Osteocyte (in vitro differentiated cells): ENCODE data around the gene ARHGAP22. TPM values are rescaled to one million over a fixed set of nuclear protein-coding genes. Genes with fewer than 3 reads are reported as not detected.

Experiments used
- DNase-seq: peaks from one replicate; pipeline ENCODE4 v3.0.0; 2021; ENCODE audit warnings: mixed read lengths; ENCODE audit not compliant: unreplicated experiment; ENCODE audit errors: extremely low spot score
- H3K27ac Mint-ChIP-seq: one replicate; pipeline ENCODE4 v1.8.0; 2021; ENCODE audit warnings: mild to moderate bottlenecking, mixed read lengths; ENCODE audit not compliant: unreplicated experiment
- H3K27me3 Mint-ChIP-seq: one replicate; pipeline ENCODE4 v1.8.0; 2021; ENCODE audit warnings: mixed read lengths; ENCODE audit not compliant: unreplicated experiment
- H3K36me3 Mint-ChIP-seq: one replicate; pipeline ENCODE4 v1.8.0; 2021; ENCODE audit warnings: mixed read lengths; ENCODE audit not compliant: unreplicated experiment
- H3K4me1 Mint-ChIP-seq: one replicate; pipeline ENCODE4 v1.8.0; 2021; ENCODE audit warnings: mixed read lengths; ENCODE audit not compliant: unreplicated experiment
- H3K4me3 Mint-ChIP-seq: one replicate; pipeline ENCODE4 v1.8.0; 2021; ENCODE audit warnings: mild to moderate bottlenecking, moderate library complexity, mixed read lengths; ENCODE audit not compliant: unreplicated experiment
- H3K9me3 Mint-ChIP-seq: one replicate; pipeline ENCODE4 v1.8.0; 2021; ENCODE audit warnings: mixed read lengths; ENCODE audit not compliant: unreplicated experiment
- CTCF ChIP-seq: fragments of 200-600 bp; sonication (generic); IDR thresholded peaks from 2 replicates; pipeline ENCODE4 v1.5.0; 2021; ENCODE audit warnings: antibody characterized with exemption, mild to moderate bottlenecking, moderate library complexity
- total RNA-seq: library from RNA; stranded (reverse); gene quantifications from 2 replicates; pipeline ENCODE4 v1.2.1, GENCODE V29; 2021

ARHGAP22 gene
- total RNA-seq, 1 donor from 2014 or later: 0.64 TPM

DNA sequence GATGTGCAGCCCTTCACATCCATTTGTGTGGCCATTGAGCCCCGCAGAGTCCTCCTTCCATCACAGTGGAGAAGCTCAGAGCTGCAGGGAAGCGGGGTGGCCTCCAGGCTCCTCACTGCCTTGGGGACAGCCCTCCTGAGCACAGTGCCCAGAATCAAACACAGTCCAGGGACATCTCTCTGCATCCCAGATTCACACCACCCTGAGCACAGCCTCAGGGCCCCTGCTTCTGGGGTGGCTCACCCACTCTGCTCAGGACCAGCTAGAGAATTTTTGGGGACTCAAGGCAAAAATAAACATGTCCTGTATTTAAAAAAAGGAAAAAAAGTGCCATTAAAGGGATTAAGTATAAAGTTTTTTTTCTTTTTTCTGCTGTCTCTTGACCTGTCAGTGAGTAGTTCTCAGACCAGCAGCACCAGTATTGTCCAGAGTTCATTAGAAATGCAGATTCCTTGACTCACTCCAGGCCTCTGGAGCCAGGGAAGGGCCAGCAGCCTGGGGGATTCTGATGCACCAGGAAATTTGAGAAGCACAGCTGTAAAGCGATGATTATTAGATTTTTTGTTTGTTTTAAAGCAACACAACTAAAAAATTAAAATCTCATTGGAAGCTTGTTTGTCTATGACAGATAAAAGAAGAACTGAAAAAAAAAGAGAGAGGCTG, 61.6 kb downstream of the ARHGAP22 start:
- H3K9me3 Mint-ChIP-seq: no peaks in the 10 kb centered on the region
- no peaks in the 10 kb centered on the region for H3K27me3 Mint-ChIP-seq
- H3K27ac Mint-ChIP-seq: no peak overlapping the region
- peak; percentile 38 for DNase-seq
- H3K36me3 Mint-ChIP-seq: no peaks in the 10 kb centered on the region
- H3K4me1 Mint-ChIP-seq: peaks cover 33% of the 10 kb centered on the region
- TF ChIP-seq CTCF: no peak
- no peak overlapping the region for H3K4me3 Mint-ChIP-seq

DNA sequence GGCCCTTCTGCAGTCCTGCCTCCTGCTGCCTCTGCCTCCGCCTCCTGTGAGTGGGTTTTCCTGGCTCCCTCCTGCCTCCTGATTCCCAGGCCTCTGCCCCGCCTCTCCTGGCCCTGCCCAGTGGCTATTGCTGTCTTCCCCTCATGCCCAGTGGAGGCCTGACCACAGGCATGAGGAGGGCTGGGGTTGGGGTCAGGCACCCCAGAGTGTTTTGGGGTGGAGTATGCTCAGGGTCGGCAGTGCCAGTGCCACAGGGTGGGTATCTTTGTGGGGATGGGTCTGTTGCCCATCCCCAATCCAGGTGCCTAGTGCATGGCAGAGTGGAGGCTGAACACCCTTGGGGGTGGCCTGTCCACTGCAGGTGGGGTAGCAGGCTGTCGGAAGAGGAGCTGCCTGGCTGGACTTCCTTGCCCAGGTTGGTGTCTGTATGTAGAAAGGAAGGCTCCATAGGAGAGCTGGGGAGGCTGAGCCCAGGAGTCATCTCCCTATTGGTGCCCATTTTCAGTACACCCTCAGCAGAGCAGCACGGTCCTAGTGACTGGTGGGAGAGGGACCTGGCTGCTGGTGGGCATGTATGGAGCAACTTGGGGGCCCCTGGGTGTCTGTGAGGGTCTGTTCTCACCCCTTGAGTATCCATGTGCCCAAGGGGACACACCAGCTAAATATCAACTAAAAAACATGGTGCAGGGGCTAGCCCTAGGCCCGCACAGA, 62.2 kb downstream of the ARHGAP22 start:
- no peaks in the 10 kb centered on the region for H3K36me3 Mint-ChIP-seq
- no peak overlapping the region for H3K27ac Mint-ChIP-seq
- peaks cover 33% of the 10 kb centered on the region for H3K4me1 Mint-ChIP-seq
- H3K9me3 Mint-ChIP-seq: no peaks in the 10 kb centered on the region
- peak; percentile 62 for DNase-seq
- H3K27me3 Mint-ChIP-seq: no peaks in the 10 kb centered on the region
- TF ChIP-seq CTCF: no peak
- H3K4me3 Mint-ChIP-seq: no peak overlapping the region

- H3K27ac Mint-ChIP-seq: no peak overlapping the region
- no peaks in the 10 kb centered on the region for H3K9me3 Mint-ChIP-seq
- H3K36me3 Mint-ChIP-seq: no peaks in the 10 kb centered on the region
- DNase-seq: peak; percentile 75
- peaks cover 40% of the 10 kb centered on the region for H3K4me1 Mint-ChIP-seq
- no peaks in the 10 kb centered on the region for H3K27me3 Mint-ChIP-seq
- TF ChIP-seq CTCF: no peak
- no peak overlapping the region for H3K4me3 Mint-ChIP-seq
Observed at GRCh38 chr10:48541144-48541795, 63.6 kb downstream of the ARHGAP22 start.

GRCh38 chr10:48538611-48539010, 66.3 kb downstream of the ARHGAP22 start:
- H3K27me3 Mint-ChIP-seq: no peaks in the 10 kb centered on the region
- no peak overlapping the region for H3K4me3 Mint-ChIP-seq
- H3K36me3 Mint-ChIP-seq: no peaks in the 10 kb centered on the region
- no peak overlapping the region for H3K27ac Mint-ChIP-seq
- DNase-seq: no peak
- no peak for TF ChIP-seq CTCF
- H3K9me3 Mint-ChIP-seq: no peaks in the 10 kb centered on the region
- H3K4me1 Mint-ChIP-seq: peaks cover 40% of the 10 kb centered on the region
